Activated CD8-positive, alpha-beta T cell treated with anti-CD3 and anti-CD28 coated beads, Interleukin-2, amount 10 ng/mL, durations not matched to agents 7 days and 5 days (primary cell): ENCODE measurements around the gene RDX. TPM values are rescaled to one million over a fixed set of nuclear protein-coding genes. Genes with fewer than 3 reads are reported as not detected.
"Not testable (repeated sequence)": the region's sequence is repeated elsewhere in the genome, so short reads cannot be mapped to it uniquely, and the experiment has no call there.

Experiments
- ATAC-seq: fragments of 150-1000 bp; cut with Tn5 transposase; one replicate; pipeline ENCODE4 v1.10.0; 2021; ENCODE audit warnings: moderate library complexity
- CTCF ChIA-PET: fragments of 350-600 bp; sonication (Branson Sonifier 250); formaldehyde crosslinking; loops from one replicate; lab custom pipeline; 2021; ENCODE audit warnings: antibody characterized with exemption; lab: Charles Lee
- POLR2A ChIA-PET: fragments of 350-600 bp; sonication (Branson Sonifier 250); formaldehyde crosslinking; loops from one replicate; lab custom pipeline; 2021; ENCODE audit warnings: antibody characterized with exemption; lab: Charles Lee
- DNase-seq: peaks from one replicate; pipeline ENCODE4 v3.0.0-alpha.2; 2020
- H3K27ac Mint-ChIP-seq: one replicate; pipeline ENCODE4 v1.8.0; 2021; ENCODE audit warnings: mild to moderate bottlenecking, mixed read lengths
- H3K27me3 Mint-ChIP-seq: one replicate; pipeline ENCODE4 v1.8.0; 2021; ENCODE audit warnings: low read depth, mixed read lengths
- H3K36me3 Mint-ChIP-seq: one replicate; pipeline ENCODE4 v1.8.0; 2021; ENCODE audit warnings: low read depth, mixed read lengths
- H3K4me1 Mint-ChIP-seq: one replicate; pipeline ENCODE4 v1.8.0; 2021; ENCODE audit warnings: low read depth, mixed read lengths
- H3K4me3 Mint-ChIP-seq: one replicate; pipeline ENCODE4 v1.8.0; 2021; ENCODE audit warnings: mild to moderate bottlenecking, mixed read lengths
- H3K9me3 Mint-ChIP-seq: one replicate; pipeline ENCODE4 v1.8.0; 2022; ENCODE audit warnings: mixed read lengths; ENCODE audit not compliant: insufficient read depth
- total RNA-seq, 2 experiments: library from RNA; stranded (reverse); gene quantifications; one replicate each; pipeline ENCODE4 v1.2.3, GENCODE V29; 2021

Gene RDX
- total RNA-seq, 2 experiments from 2014 or later = 37.9 to 39.6 TPM

- H3K27ac Mint-ChIP-seq = no peak overlapping the region
- DNase-seq = no peak
- H3K27me3 Mint-ChIP-seq = no peaks in the 10 kb centered on the region
- H3K4me1 Mint-ChIP-seq = peaks cover 41% of the 10 kb centered on the region
- peak overlapping the region; percentile 91 for H3K4me3 Mint-ChIP-seq
- POLR2A ChIA-PET = no interaction called here
- peaks cover 21% of the 10 kb centered on the region for H3K36me3 Mint-ChIP-seq
- CTCF ChIA-PET = interaction anchor here (1.4 kb wide), 2 partner anchors 16 to 93 kb away, joined by 3 to 4 read pairs; no protein-coding TSS in a partner anchor
- ATAC-seq = no peak
- no peaks in the 10 kb centered on the region for H3K9me3 Mint-ChIP-seq
Observed at GRCh38 chr11:110294509-110294908, 1.9 kb downstream of the RDX start.

GRCh38 chr11:110293389-110293788 is 3.0 kb downstream of the RDX start:
- Mint-ChIP-seq H3K27ac (no peak overlapping the region), H3K4me1 (peaks cover 45% of the 10 kb centered on the region), H3K27me3 (no peaks in the 10 kb centered on the region), H3K36me3 (peaks cover 21% of the 10 kb centered on the region), H3K4me3 (peak overlapping the region; percentile 36), H3K9me3 (no peaks in the 10 kb centered on the region)
- ChIA-PET CTCF (interaction anchor here (0.8 to 1.4 kb wide), 6 partner anchors 15 to 140 kb away, joined by 3 to 6 read pairs (median 3); no protein-coding TSS in a partner anchor), POLR2A (interaction anchor here (0.8 to 1.2 kb wide), 2 partner anchors 31 to 45 kb away, joined by 3 to 4 read pairs; no protein-coding TSS in a partner anchor)
- DNase-seq (no peak), ATAC-seq (no peak)

GRCh38 chr11:110292146-110292545 is 4.3 kb downstream of the RDX start:
- POLR2A ChIA-PET, H3K27ac Mint-ChIP-seq, ATAC-seq, H3K27me3 Mint-ChIP-seq, DNase-seq, H3K9me3 Mint-ChIP-seq, H3K4me3 Mint-ChIP-seq: not testable (repeated sequence)
- CTCF ChIA-PET = interaction anchor here (1.4 kb wide), 1 partner anchor 85 kb away, joined by 3 read pairs; no protein-coding TSS in a partner anchor
- Mint-ChIP-seq H3K4me1 (peaks cover 50% of the 10 kb centered on the region), H3K36me3 (peaks cover 21% of the 10 kb centered on the region)

- H3K4me1 Mint-ChIP-seq = peaks cover 46% of the 10 kb centered on the region
- ChIA-PET POLR2A (no interaction called here), CTCF (interaction anchor here (0.8 to 1.3 kb wide), 3 partner anchors 24 to 142 kb away, joined by 3 read pairs; no protein-coding TSS in a partner anchor)
- no peak overlapping the region for H3K4me3 Mint-ChIP-seq
- no peaks in the 10 kb centered on the region for H3K9me3 Mint-ChIP-seq
- DNase-seq = no peak
- no peak overlapping the region for H3K27ac Mint-ChIP-seq
- ATAC-seq = no peak
- no peaks in the 10 kb centered on the region for H3K27me3 Mint-ChIP-seq
- H3K36me3 Mint-ChIP-seq = peaks cover 24% of the 10 kb centered on the region
Observed at GRCh38 chr11:110290591-110291334, 5.7 kb downstream of the RDX start.

GRCh38 chr11:110289472-110289871 is 6.9 kb downstream of the RDX start:
- ChIA-PET CTCF (interaction anchor here (1.3 to 2.1 kb wide), 2 partner anchors 78 to 88 kb away, joined by 3 to 9 read pairs; no protein-coding TSS in a partner anchor), POLR2A (no interaction called here)
- H3K4me3 Mint-ChIP-seq = no peak overlapping the region
- no peaks in the 10 kb centered on the region for H3K27me3 Mint-ChIP-seq
- peaks cover 39% of the 10 kb centered on the region for H3K4me1 Mint-ChIP-seq
- H3K36me3 Mint-ChIP-seq = peaks cover 20% of the 10 kb centered on the region
- ATAC-seq (no peak), DNase-seq (no peak)
- H3K27ac Mint-ChIP-seq = no peak overlapping the region
- H3K9me3 Mint-ChIP-seq = no peaks in the 10 kb centered on the region

- no peaks in the 10 kb centered on the region for H3K9me3 Mint-ChIP-seq
- CTCF ChIA-PET = interaction anchor here (0.7 to 2.1 kb wide), 8 partner anchors 14 to 90 kb away, joined by 3 to 9 read pairs (median 4); no protein-coding TSS in a partner anchor
- no peak overlapping the region for H3K4me3 Mint-ChIP-seq
- H3K27ac Mint-ChIP-seq = no peak overlapping the region
- H3K36me3 Mint-ChIP-seq = peaks cover 10% of the 10 kb centered on the region
- POLR2A ChIA-PET = no interaction called here
- peak; percentile 42 for ATAC-seq
- DNase-seq = no peak
- H3K4me1 Mint-ChIP-seq = peaks cover 24% of the 10 kb centered on the region
- H3K27me3 Mint-ChIP-seq = no peaks in the 10 kb centered on the region
Observed at GRCh38 chr11:110287537-110287936, 8.9 kb downstream of the RDX start.

- Mint-ChIP-seq H3K27ac (no peak overlapping the region), H3K9me3 (no peaks in the 10 kb centered on the region), H3K4me3 (no peak overlapping the region), H3K27me3 (no peaks in the 10 kb centered on the region), H3K36me3 (peaks cover 10% of the 10 kb centered on the region), H3K4me1 (peaks cover 21% of the 10 kb centered on the region)
- no peak for DNase-seq
- no peak for ATAC-seq
- POLR2A ChIA-PET = no interaction called here
- CTCF ChIA-PET = interaction anchor here (1.1 to 1.9 kb wide), 3 partner anchors 35 to 91 kb away, joined by 3 to 4 read pairs (median 4); no protein-coding TSS in a partner anchor
Observed at GRCh38 chr11:110286298-110287040, 9.9 kb downstream of the RDX start.

GRCh38 chr11:110283862-110284261 is 12.6 kb downstream of the RDX start:
- no peak for ATAC-seq
- H3K4me3 Mint-ChIP-seq = no peak overlapping the region
- CTCF ChIA-PET = no interaction called here
- H3K36me3 Mint-ChIP-seq = peaks cover 13% of the 10 kb centered on the region
- H3K4me1 Mint-ChIP-seq = peaks cover 17% of the 10 kb centered on the region
- POLR2A ChIA-PET = no interaction called here
- no peaks in the 10 kb centered on the region for H3K9me3 Mint-ChIP-seq
- H3K27ac Mint-ChIP-seq = no peak overlapping the region
- no peaks in the 10 kb centered on the region for H3K27me3 Mint-ChIP-seq
- DNase-seq = no peak

GRCh38 chr11:110280595-110280994 is 15.8 kb downstream of the RDX start:
- ATAC-seq, H3K9me3 Mint-ChIP-seq, H3K27me3 Mint-ChIP-seq, H3K27ac Mint-ChIP-seq, DNase-seq, POLR2A ChIA-PET, H3K4me3 Mint-ChIP-seq, H3K4me1 Mint-ChIP-seq: not testable (repeated sequence)
- CTCF ChIA-PET = interaction anchor here (0.9 to 2.1 kb wide), 2 partner anchors 69 to 87 kb away, joined by 3 to 6 read pairs; no protein-coding TSS in a partner anchor
- H3K36me3 Mint-ChIP-seq = peaks cover 28% of the 10 kb centered on the region

- CTCF ChIA-PET = interaction anchor here (0.9 to 2.1 kb wide), 2 partner anchors 70 to 88 kb away, joined by 3 to 6 read pairs; no protein-coding TSS in a partner anchor
- no peaks in the 10 kb centered on the region for H3K27me3 Mint-ChIP-seq
- POLR2A ChIA-PET = interaction anchor here (0.6 kb wide), 1 partner anchor 140 kb away, joined by 6 read pairs; no protein-coding TSS in a partner anchor
- DNase-seq = no peak
- no peaks in the 10 kb centered on the region for H3K9me3 Mint-ChIP-seq
- H3K4me1 Mint-ChIP-seq = peaks cover 3% of the 10 kb centered on the region
- no peak for ATAC-seq
- H3K36me3 Mint-ChIP-seq = peaks cover 28% of the 10 kb centered on the region
- H3K27ac Mint-ChIP-seq = no peak overlapping the region
- no peak overlapping the region for H3K4me3 Mint-ChIP-seq
Observed at GRCh38 chr11:110279881-110280280, 16.5 kb downstream of the RDX start.

- Mint-ChIP-seq H3K27me3 (no peaks in the 10 kb centered on the region), H3K4me3 (no peak overlapping the region), H3K36me3 (peaks cover 42% of the 10 kb centered on the region), H3K9me3 (no peaks in the 10 kb centered on the region), H3K27ac (no peak overlapping the region), H3K4me1 (peaks cover 14% of the 10 kb centered on the region)
- DNase-seq (no peak), ATAC-seq (no peak)
- POLR2A ChIA-PET = no interaction called here
- CTCF ChIA-PET = interaction anchor here (1.1 to 2.0 kb wide), 3 partner anchors 9 to 104 kb away, joined by 3 to 5 read pairs (median 3); no protein-coding TSS in a partner anchor
Observed at GRCh38 chr11:110272919-110273318, 23.5 kb downstream of the RDX start.
